K562 (cell line): ENCODE results near the gene LCTL. TPM values are rescaled to one million over a fixed set of nuclear protein-coding genes. Genes with fewer than 3 reads are reported as not detected.

ENCODE experiments used
- ASH1L ChIP-seq: fragments of 450-650 bp; IDR thresholded peaks from 2 replicates; pipeline ENCODE4 v1.6.1; 2018; ENCODE audit warnings: borderline replicate concordance, mild to moderate bottlenecking, low read depth; ENCODE audit not compliant: partially characterized antibody
- BRD4 ChIP-seq: fragments of 200-600 bp; sonication (generic); IDR thresholded peaks from 2 replicates; pipeline ENCODE4 v1.6.1; 2017; ENCODE audit warnings: inconsistent platforms
- EP400 ChIP-seq: fragments of 450-650 bp; IDR thresholded peaks from 2 replicates; pipeline ENCODE4 v1.6.1; 2017; ENCODE audit warnings: antibody characterized with exemption, mild to moderate bottlenecking, moderate library complexity
- KDM1A ChIP-seq, 2 experiments: fragments of 450-650 bp; IDR thresholded peaks; 2 replicates each; pipeline ENCODE4 v1.6.1; 2016; ENCODE audit warnings: mild to moderate bottlenecking in 2 of 2
- NFXL1 ChIP-seq: fragments of 450-650 bp; formaldehyde crosslinking; IDR thresholded peaks from 2 replicates; pipeline ENCODE4 v1.4.0; 2021; ENCODE audit warnings: mild to moderate bottlenecking
- PTTG1 ChIP-seq: fragments of 450-650 bp; IDR thresholded peaks from 2 replicates; pipeline ENCODE4 v1.6.1; 2016; ENCODE audit warnings: low read depth, mild to moderate bottlenecking, missing genetic modification characterization, missing compliant biosample characterization
- RBM17 ChIP-seq: fragments of 200-400 bp; formaldehyde crosslinking; IDR thresholded peaks from 2 replicates; pipeline ENCODE4 v1.6.1; 2017; ENCODE audit warnings: low read depth, mild to moderate bottlenecking, low read length, borderline replicate concordance
- SETDB1 ChIP-seq: IDR thresholded peaks from one replicate; pipeline ENCODE4 v1.6.1; 2012; ENCODE audit warnings: low read length, control low read depth, inconsistent platforms
- SMARCA5 ChIP-seq: fragments of 450-650 bp; IDR thresholded peaks from 2 replicates; pipeline ENCODE4 v1.6.1; 2016
- SMARCB1 ChIP-seq: IDR thresholded peaks from 2 replicates; pipeline ENCODE4 v1.6.1; 2011; ENCODE audit warnings: improper control_type of control experiment, low read depth; ENCODE audit not compliant: insufficient read length
- STAT5B ChIP-seq: fragments of 250-450 bp; sonication (Bioruptor Pico); IDR thresholded peaks from 2 replicates; pipeline ENCODE4 v1.8.0; 2021; ENCODE audit warnings: mild to moderate bottlenecking, inconsistent platforms
- ZFPM2 ChIP-seq: fragments of 250-450 bp; sonication (Bioruptor Pico); IDR thresholded peaks from 2 replicates; pipeline ENCODE4 v1.5.1; 2022; ENCODE audit warnings: mild to moderate bottlenecking
- ZNF212 ChIP-seq: fragments of 450-650 bp; formaldehyde crosslinking; IDR thresholded peaks from 2 replicates; pipeline ENCODE4 v1.4.0; 2020; ENCODE audit warnings: mild to moderate bottlenecking
- ZNF354B ChIP-seq: fragments of 250-450 bp; sonication (Bioruptor Pico); IDR thresholded peaks from 2 replicates; pipeline ENCODE4 v1.4.0; 2020
- ZNF707 ChIP-seq: fragments of 250-450 bp; sonication (Bioruptor Pico); conservative IDR thresholded peaks from 2 replicates; pipeline ENCODE4 v1.8.0; 2022; ENCODE audit warnings: inconsistent platforms, mild to moderate bottlenecking, moderate library complexity
- polyA plus RNA-seq, 8 experiments: library from polyadenylated mRNA; depleted of rRNA in 4 of 8; stranded (reverse) in 5 of 8; unstranded in 3 of 8; fragments of >200 nt; fragmentation: Nextera tagmentation in 2 of 8; fragmentation: Illumina TruSeq in 1 of 8; extraction: Ambion mirVana in 2 of 8; extraction: Trizol in 1 of 8; gene quantifications; 2 replicates each; pipeline versions ENCODE4 v1.2.1 to v1.2.3, GENCODE V29; 2011 to 2014; ENCODE audit warnings: inconsistent platforms in 1 of 8, missing spikeins in 1 of 8
- total RNA-seq, 7 experiments: library from RNA; depleted of rRNA in 6 of 7; stranded (reverse); fragments of >200 nt in 6 of 7; fragmentation: Illumina TruSeq in 2 of 7; extraction: Trizol in 2 of 7; gene quantifications; 2 replicates each; pipeline versions ENCODE4 v1.2.1 to v1.2.3, GENCODE V29; 2011 to 2021; ENCODE audit warnings: low replicate concordance in 1 of 7
- TF ChIP-seq, protein P1 (sequence below): fragments of 450-650 bp; IDR thresholded peaks from one replicate; pipeline ENCODE4 v1.6.1; 2018; ENCODE audit warnings: mild to moderate bottlenecking, moderate library complexity; ENCODE audit not compliant: partially characterized antibody
- TF ChIP-seq, protein P2 (sequence below): sonication (generic); formaldehyde crosslinking; IDR thresholded peaks from 2 replicates; pipeline ENCODE4 v1.9.0; 2022; ENCODE audit warnings: mild to moderate bottlenecking, missing genetic modification reagents
- TF ChIP-seq, protein P3 (sequence below), 2 experiments: fragments of 450-650 bp in 1 of 2; sonication (generic) in 1 of 2; formaldehyde crosslinking in 1 of 2; IDR thresholded peaks in 1 of 2; conservative IDR thresholded peaks in 1 of 2; 2 replicates each; pipeline versions ENCODE4 v1.6.1 to v1.8.1; 2016 to 2023; ENCODE audit warnings: mild to moderate bottlenecking in 2 of 2, moderate library complexity in 2 of 2, inconsistent platforms in 1 of 2, missing genetic modification reagents in 1 of 2
- TF ChIP-seq, protein P4 (sequence below), 3 experiments: fragments of 200-800 bp in 1 of 3; sonication (Bioruptor generic) in 1 of 3; sonication (generic) in 1 of 3; formaldehyde crosslinking in 1 of 3; IDR thresholded peaks; 2 replicates each; pipeline versions ENCODE4 v1.6.1 to v1.8.0; 2016 to 2022; ENCODE audit warnings: mild to moderate bottlenecking in 2 of 3, missing compliant biosample characterization in 2 of 3, missing genetic modification characterization in 2 of 3, missing genetic modification reagents in 1 of 3
- TF ChIP-seq, protein P5 (sequence below): sonication (generic); formaldehyde crosslinking; IDR thresholded peaks from 2 replicates; pipeline ENCODE4 v1.8.1; 2022; ENCODE audit warnings: missing genetic modification reagents
- TF ChIP-seq, protein P6 (sequence below): fragments of 250-450 bp; sonication (Bioruptor Pico); IDR thresholded peaks from 2 replicates; pipeline ENCODE4 v1.4.0; 2020; ENCODE audit warnings: mild to moderate bottlenecking, moderate library complexity

LCTL gene
- total and polyA plus RNA-seq, 9 of the 15 experiments (the other 6 are each of a cell fraction or from before 2014, with no cell fraction given), result 0.08 to 0.31 (median 0.17) TPM; not detected in 6

DNA sequence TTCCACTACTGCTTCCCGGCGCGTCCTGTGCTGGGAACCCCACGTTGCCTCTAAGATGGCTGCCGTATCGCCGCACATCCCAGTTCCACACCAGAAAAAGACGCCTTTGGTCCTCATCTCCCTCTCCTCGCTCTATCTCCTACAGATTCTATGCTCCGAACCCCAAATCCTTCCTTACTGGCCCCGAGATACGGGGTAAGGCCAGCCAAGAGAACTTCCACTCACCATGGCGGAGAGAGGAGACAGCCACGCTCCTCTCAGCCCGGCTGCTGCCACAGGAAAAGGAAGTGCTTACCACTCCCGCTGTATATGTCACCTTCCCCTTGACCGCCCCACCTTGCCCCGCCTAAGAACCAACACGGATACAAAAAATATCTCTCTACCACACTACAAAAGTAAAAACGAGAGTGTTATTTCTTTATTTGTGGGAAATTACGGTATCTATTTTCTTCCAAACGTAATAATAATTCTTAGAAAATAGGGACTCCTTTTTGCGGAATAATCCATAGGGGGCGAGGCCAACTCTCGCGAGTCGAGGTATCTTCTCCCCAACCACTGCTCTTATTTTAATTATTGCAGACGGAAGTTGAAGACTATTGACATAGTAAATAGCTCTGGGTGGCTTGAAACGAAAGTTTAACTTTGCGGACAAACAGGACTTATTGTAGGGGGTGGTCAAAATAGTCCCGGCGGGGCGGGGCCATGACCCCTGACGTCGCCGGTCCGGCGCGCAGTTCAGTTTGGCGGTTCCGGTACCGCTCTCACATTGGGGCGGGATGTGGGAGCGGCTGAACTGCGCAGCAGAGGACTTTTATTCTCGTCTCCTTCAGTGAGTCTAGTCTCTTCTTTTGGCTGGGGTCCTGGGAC lies 61.0 kb downstream of the LCTL start, which contains the start of the genes RPL4 and ZWILCH (continued):
- TF ChIP-seq ASH1L, result peak; percentile 67
- TF ChIP-seq ZNF354B (CRISPR knock-in tag), result no peak
- peak; percentile 93; the same call in 1 of the 2 replicates for TF ChIP-seq BRD4
- no peak for TF ChIP-seq ZNF707 (CRISPR knock-in tag)
- TF ChIP-seq RBM17, result no peak
- TF ChIP-seq, protein P1, sequence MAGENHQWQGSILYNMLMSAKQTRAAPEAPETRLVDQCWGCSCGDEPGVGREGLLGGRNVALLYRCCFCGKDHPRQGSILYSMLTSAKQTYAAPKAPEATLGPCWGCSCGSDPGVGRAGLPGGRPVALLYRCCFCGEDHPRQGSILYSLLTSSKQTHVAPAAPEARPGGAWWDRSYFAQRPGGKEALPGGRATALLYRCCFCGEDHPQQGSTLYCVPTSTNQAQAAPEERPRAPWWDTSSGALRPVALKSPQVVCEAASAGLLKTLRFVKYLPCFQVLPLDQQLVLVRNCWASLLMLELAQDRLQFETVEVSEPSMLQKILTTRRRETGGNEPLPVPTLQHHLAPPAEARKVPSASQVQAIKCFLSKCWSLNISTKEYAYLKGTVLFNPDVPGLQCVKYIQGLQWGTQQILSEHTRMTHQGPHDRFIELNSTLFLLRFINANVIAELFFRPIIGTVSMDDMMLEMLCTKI, result no peak
- peak; percentile 91; the same call in 1 of the 2 replicates for TF ChIP-seq SMARCA5
- TF ChIP-seq NFXL1 (CRISPR knock-in tag), result no peak
- TF ChIP-seq STAT5B, result no peak
- no peak for TF ChIP-seq ZFPM2 (CRISPR knock-in tag)
- no peak for TF ChIP-seq ZNF212 (CRISPR knock-in tag)
- TF ChIP-seq, protein P2, sequence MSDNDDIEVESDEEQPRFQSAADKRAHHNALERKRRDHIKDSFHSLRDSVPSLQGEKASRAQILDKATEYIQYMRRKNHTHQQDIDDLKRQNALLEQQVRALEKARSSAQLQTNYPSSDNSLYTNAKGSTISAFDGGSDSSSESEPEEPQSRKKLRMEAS (CRISPR knock-in tag), result peak; percentile 61
- TF ChIP-seq, protein P3, sequence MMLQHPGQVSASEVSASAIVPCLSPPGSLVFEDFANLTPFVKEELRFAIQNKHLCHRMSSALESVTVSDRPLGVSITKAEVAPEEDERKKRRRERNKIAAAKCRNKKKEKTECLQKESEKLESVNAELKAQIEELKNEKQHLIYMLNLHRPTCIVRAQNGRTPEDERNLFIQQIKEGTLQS (IDR thresholded peaks at IDR 0.05), result peak; percentile 74
- TF ChIP-seq, protein P3 (CRISPR knock-in tag; conservative IDR thresholded peaks at IDR 0.05), result no peak
- no peak for TF ChIP-seq SMARCB1
- TF ChIP-seq, protein P4, sequence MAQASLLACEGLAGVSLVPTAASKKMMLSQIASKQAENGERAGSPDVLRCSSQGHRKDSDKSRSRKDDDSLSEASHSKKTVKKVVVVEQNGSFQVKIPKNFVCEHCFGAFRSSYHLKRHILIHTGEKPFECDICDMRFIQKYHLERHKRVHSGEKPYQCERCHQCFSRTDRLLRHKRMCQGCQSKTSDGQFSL (CRISPR knock-in tag; IDR thresholded peaks at IDR 0.05), result no peak
- TF ChIP-seq, protein P4 (tag; IDR thresholded peaks at IDR 0.05), result no peak
- no peak for TF ChIP-seq SETDB1
- TF ChIP-seq KDM1A (IDR thresholded peaks at IDR 0.05), result no peak
- TF ChIP-seq PTTG1 (tag), result no peak
- TF ChIP-seq, protein P5, sequence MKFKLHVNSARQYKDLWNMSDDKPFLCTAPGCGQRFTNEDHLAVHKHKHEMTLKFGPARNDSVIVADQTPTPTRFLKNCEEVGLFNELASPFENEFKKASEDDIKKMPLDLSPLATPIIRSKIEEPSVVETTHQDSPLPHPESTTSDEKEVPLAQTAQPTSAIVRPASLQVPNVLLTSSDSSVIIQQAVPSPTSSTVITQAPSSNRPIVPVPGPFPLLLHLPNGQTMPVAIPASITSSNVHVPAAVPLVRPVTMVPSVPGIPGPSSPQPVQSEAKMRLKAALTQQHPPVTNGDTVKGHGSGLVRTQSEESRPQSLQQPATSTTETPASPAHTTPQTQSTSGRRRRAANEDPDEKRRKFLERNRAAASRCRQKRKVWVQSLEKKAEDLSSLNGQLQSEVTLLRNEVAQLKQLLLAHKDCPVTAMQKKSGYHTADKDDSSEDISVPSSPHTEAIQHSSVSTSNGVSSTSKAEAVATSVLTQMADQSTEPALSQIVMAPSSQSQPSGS, result no peak
- TF ChIP-seq, protein P6, sequence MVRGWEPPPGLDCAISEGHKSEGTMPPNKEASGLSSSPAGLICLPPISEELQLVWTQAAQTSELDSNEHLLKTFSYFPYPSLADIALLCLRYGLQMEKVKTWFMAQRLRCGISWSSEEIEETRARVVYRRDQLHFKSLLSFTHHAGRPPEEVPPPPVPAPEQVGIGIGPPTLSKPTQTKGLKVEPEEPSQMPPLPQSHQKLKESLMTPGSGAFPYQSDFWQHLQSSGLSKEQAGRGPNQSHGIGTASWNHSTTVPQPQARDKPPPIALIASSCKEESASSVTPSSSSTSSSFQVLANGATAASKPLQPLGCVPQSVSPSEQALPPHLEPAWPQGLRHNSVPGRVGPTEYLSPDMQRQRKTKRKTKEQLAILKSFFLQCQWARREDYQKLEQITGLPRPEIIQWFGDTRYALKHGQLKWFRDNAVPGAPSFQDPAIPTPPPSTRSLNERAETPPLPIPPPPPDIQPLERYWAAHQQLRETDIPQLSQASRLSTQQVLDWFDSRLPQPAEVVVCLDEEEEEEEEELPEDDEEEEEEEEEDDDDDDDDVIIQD (CRISPR knock-in tag), result no peak
- TF ChIP-seq EP400, result peak; percentile 100
